ENCODE results near the gene HIP1R. TPM values are rescaled to one million over a fixed set of nuclear protein-coding genes. Genes with fewer than 3 reads are reported as not detected.

HIP1R gene
- total RNA-seq, 1 experiment from 2014 or later: 36.7 TPM

GRCh38 chr12:122908915-122909314 is 73.7 kb downstream of the HIP1R start:
- CTCF ChIA-PET: no interaction called here
- POLR2A ChIA-PET: no interaction called here
- H3K27ac ChIP-seq (ENCODE audit: low read length): 0 out of 2 replicates have a peak overlapping the region, but pooled peaks have one; percentile 30
- peak; percentile 76; the same call in 1 of the 2 replicates for ATAC-seq
- intact Hi-C loops (cut with micrococcal nuclease; ENCODE audit: unreplicated experiment): no loop called here
- no TSS peak for BruUV-seq (replicated peaks)
- TF ChIP-seq SIN3A (IDR thresholded peaks at IDR 0.05; ENCODE audit: borderline replicate concordance, insufficient read depth, low read depth, low read length) (no peak), POLR2AphosphoS5 (IDR thresholded peaks at IDR 0.05; ENCODE audit: low read depth, low read length) (no peak), TCF7L2 (IDR thresholded peaks at IDR 0.05; ENCODE audit: low read depth, low read length) (0 out of 2 replicates have a peak, but pooled peaks have one; percentile 36)
- H3K36me3 ChIP-seq (ENCODE audit: control insufficient read depth, insufficient read depth, low read length): no peaks in the 10 kb centered on the region
- no peaks in the 10 kb centered on the region for H3K9me3 ChIP-seq (ENCODE audit: control insufficient read depth, insufficient read depth, low read depth, low read length)
- in situ Hi-C loops (cut with HindIII; ENCODE audit: low pct_unique_long_range_greater_than_20kb, low sequenced_read_pairs): no loop called here
- no peak for DNase-seq (ENCODE audit: low read depth, low spot score)
- H3K27me3 ChIP-seq (ENCODE audit: control insufficient read depth, insufficient read depth, low read length): no peaks in the 10 kb centered on the region
- no peak overlapping the region for H3K4me3 ChIP-seq (ENCODE audit: low read depth in 2 of 2, low read length in 2 of 2)
- H3K4me1 ChIP-seq (ENCODE audit: control insufficient read depth, insufficient read depth, low read length): peaks cover 8% of the 10 kb centered on the region

DNA sequence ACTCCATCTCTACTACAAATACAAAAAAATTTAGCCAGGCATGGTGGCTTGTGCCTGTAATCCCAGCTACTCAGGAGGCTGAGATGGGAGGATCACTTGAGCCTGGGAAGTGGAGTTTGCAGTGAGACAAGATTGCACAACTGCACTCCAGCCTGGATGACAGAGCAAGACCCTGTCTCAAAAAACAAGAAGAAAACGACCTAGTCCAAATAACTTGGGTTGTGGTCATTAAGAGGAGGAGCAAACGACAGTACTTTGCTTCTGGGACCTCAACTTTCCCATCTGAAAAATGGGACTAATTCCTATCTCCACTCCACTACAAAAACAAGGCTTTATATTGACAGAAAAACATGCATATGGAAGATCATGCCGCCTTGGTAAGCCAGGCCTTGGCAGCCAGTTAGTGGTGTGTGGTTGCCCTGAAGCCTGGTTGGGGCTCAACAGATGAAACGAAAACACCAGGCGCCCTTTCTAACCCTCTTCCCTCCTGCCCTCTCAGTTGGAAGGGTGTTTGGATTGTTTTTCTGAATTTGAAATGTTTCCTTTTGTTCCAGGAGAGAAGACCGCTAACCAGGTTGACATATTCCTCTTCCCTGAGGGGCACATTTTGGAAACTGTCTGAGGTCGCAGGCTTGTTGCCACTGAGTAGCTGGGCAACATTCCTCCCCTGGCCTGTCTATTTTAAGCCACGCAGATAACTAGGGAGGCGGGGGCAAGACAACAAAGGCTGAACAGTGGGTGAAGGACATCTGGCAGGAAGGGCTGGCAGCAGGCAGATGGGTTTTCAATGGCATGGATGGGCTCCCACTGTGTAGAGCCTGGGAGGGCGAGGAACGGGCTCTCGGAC is 74.4 kb downstream of the HIP1R start:
- H3K4me3 ChIP-seq (ENCODE audit: low read depth in 2 of 2, low read length in 2 of 2): no peak overlapping the region
- H3K36me3 ChIP-seq (ENCODE audit: control insufficient read depth, insufficient read depth, low read length): no peaks in the 10 kb centered on the region
- POLR2A ChIA-PET: interaction anchor here (0.6 kb wide), 1 partner anchor 643 kb away, joined by 3 read pairs; no protein-coding TSS in a partner anchor
- DNase-seq (ENCODE audit: low read depth, low spot score): no peak
- intact Hi-C loops (cut with micrococcal nuclease; ENCODE audit: unreplicated experiment) (no loop called here), in situ Hi-C loops (cut with HindIII; ENCODE audit: low pct_unique_long_range_greater_than_20kb, low sequenced_read_pairs) (no loop called here)
- no TSS peak for BruUV-seq (replicated peaks)
- H3K4me1 ChIP-seq (ENCODE audit: control insufficient read depth, insufficient read depth, low read length): peaks cover 8% of the 10 kb centered on the region
- ATAC-seq: no peak; the same call in 1 of the 2 replicates
- no peaks in the 10 kb centered on the region for H3K9me3 ChIP-seq (ENCODE audit: control insufficient read depth, insufficient read depth, low read depth, low read length)
- H3K27me3 ChIP-seq (ENCODE audit: control insufficient read depth, insufficient read depth, low read length): no peaks in the 10 kb centered on the region
- CTCF ChIA-PET: no interaction called here
- TF ChIP-seq REST (IDR thresholded peaks at IDR 0.05; ENCODE audit: insufficient read depth in 1 of 2, low read depth in 2 of 2, low read length in 1 of 2) (no peak), CTCF (IDR thresholded peaks at IDR 0.05) (no peak), TCF7L2 (IDR thresholded peaks at IDR 0.05; ENCODE audit: low read depth, low read length) (no peak), POLR2AphosphoS5 (IDR thresholded peaks at IDR 0.05; ENCODE audit: low read depth, low read length) (no peak), SIN3A (IDR thresholded peaks at IDR 0.05; ENCODE audit: borderline replicate concordance, insufficient read depth, low read depth, low read length) (no peak)
- H3K27ac ChIP-seq (ENCODE audit: low read length): peak overlapping the region; percentile 40; the same call in 1 of the 2 replicates

Other genes with a start within 250 kb of the HIP1R start
- gene HCAR2, start 132.1 kb upstream of the HIP1R start, total RNA-seq (2021; ENCODE audit: unreplicated experiment): not detected
- gene HCAR3, start 118.6 kb upstream of the HIP1R start, total RNA-seq (2021; ENCODE audit: unreplicated experiment): not detected
- 0.31 TPM for gene HCAR1, start 104.6 kb upstream of the HIP1R start, total RNA-seq (2021; ENCODE audit: unreplicated experiment)
- 68.7 TPM for gene DENR, start 82.6 kb upstream of the HIP1R start, total RNA-seq (2021; ENCODE audit: unreplicated experiment)
- 0.44 TPM for gene CCDC62, start 60.9 kb upstream of the HIP1R start, total RNA-seq (2021; ENCODE audit: unreplicated experiment)
- 76.7 TPM for gene VPS37B, start 60.7 kb downstream of the HIP1R start, total RNA-seq (2021; ENCODE audit: unreplicated experiment)
- gene ABCB9, start 131.0 kb downstream of the HIP1R start, total RNA-seq (2021; ENCODE audit: unreplicated experiment): 32.7 TPM
- gene OGFOD2, start 139.8 kb downstream of the HIP1R start, total RNA-seq (2021; ENCODE audit: unreplicated experiment): 32.0 TPM
- 184 TPM for gene ARL6IP4, start 145.2 kb downstream of the HIP1R start, total RNA-seq (2021; ENCODE audit: unreplicated experiment)